ENCODE data around the gene COX20. TPM values are rescaled to one million over a fixed set of nuclear protein-coding genes. Genes with fewer than 3 reads are reported as not detected.

Gene COX20
- 132 and 140 TPM in 2 replicates for polyA plus RNA-seq

DNA sequence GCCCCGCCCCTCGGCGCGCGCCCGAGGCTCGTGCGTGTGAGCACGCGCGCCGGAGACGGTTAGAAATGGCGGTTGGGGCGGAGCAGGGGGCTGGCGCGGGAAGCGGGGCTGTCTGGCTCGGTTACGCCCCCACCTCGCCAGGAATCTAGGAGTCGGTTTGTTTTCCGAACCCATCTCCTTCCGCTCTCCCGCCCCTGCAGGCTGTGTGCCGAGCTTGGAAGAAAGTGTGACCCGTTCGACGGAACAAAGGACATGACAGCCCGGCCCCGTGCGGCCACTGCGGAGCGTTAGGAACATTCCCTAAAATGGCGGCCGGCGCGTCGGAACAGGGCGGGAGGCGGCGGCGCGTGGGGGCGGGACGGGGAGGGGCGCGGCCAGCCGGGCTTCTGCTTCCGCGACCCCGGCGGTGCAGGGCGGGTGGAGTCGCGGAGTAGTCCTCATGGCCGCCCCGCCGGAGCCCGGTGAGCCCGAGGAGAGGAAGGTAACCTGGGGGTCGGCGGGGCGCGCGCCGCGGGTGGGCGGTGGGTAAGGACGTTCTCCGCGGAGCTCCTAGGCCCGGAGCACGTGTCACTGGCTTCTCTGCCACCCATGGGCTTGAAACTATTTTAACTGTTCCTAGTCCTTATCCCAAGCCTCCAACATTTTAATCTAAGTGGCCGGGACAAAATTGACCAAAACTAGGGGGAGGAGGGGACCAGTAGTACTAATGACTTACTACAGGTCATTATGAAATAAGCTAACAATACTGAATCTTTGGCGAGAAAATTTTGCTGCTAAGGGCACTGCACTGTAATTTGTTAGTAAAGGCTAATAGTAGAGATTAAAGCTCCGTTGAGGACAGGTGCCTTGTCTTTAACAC, at the start of gene COX20:
Gene COX20, plus strand, starts transcription at position 383 of the 859 bp plus-strand sequence. Its CDS starts 57 bp downstream, at position 440.

DNA sequence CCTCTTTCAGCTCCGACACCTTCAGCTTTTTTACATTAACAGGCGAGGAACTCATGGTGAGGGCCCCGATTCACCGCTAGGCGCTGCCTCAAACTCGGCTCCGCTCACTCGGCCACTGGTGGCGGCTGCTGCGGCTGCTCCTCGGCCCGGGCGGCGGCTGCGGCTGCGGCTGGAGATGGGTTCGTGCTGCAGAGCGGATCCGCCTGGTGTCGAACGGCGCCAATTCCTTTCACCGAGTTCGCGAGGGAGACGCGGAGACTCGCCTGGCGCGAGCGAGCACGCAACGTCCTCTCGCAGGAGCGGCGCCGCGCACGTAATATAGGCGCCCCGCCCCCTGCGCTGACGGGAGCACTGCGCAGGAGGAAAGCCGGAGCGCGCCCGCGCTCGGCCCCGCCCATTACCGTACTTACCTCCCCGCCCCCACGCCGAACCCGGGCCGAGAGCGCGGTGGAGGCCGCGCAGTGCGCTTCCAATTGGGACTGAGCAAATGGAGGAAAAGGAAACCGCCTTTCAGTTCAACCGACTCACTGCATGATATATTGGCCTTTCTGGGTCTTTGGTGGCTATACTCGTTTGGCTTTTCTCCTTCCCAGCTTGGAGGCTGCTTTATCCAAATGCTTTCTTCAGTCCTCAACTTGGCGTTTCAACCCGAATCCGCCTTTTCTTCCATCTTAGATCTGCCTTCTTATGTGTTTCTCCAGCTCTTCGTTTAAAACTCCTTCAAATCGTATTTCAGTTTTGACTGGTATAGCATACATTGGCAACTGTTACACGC, 29.0 kb downstream of the COX20 start, which contains the start of gene HNRNPU:
Gene HNRNPU, minus strand, starts transcription at position 291 of the 775 bp plus-strand sequence. Its CDS starts 236 bp downstream, at position 55.

Other genes with a start within 250 kb of the COX20 start
- 3.6 and 7.9 TPM in 2 replicates for gene DESI2, start 182.5 kb upstream of the COX20 start, polyA plus RNA-seq
- gene HNRNPU, start 28.9 kb downstream of the COX20 start, polyA plus RNA-seq: 88.7 and 105 TPM in 2 replicates